GM15510 (cell line): Measurements from ENCODE around the gene DLG3.

Experiments
- POLR2A ChIP-seq: IDR thresholded peaks from 3 replicates; pipeline ENCODE4 v1.6.1; 2011; ENCODE audit warnings: borderline replicate concordance; ENCODE audit not compliant: insufficient read length; ENCODE audit errors: extremely low read depth

The DLG3 gene

GRCh38 chrX:70444326-70444945 lies at the start of gene DLG3:
Gene DLG3 (plus strand): TSS chrX:70444835. CDS start chrX:70445202, 367 bp downstream.
- TF ChIP-seq POLR2A: no peak

GRCh38 chrX:70398899-70399298 lies 45.7 kb upstream of the DLG3 start:
- no peak for TF ChIP-seq POLR2A

GRCh38 chrX:70402721-70403120 lies 41.9 kb upstream of the DLG3 start:
- TF ChIP-seq POLR2A: no peak

- no peak for TF ChIP-seq POLR2A
Measured at GRCh38 chrX:70405003-70405402, 39.6 kb upstream of the DLG3 start.

GRCh38 chrX:70410921-70411320 lies 33.7 kb upstream of the DLG3 start:
- TF ChIP-seq POLR2A: no peak

GRCh38 chrX:70411475-70411874 lies 33.2 kb upstream of the DLG3 start:
- TF ChIP-seq POLR2A: no peak

GRCh38 chrX:70421618-70422017 lies 23.0 kb upstream of the DLG3 start:
- TF ChIP-seq POLR2A: no peak

- no peak for TF ChIP-seq POLR2A
Measured at GRCh38 chrX:70422851-70423341, 21.7 kb upstream of the DLG3 start, which contains the start of gene GDPD2. Gene GDPD2 (plus strand): TSS chrX:70423314. CDS start chrX:70424985, 1,671 bp downstream.

GRCh38 chrX:70423936-70424675 lies 20.5 kb upstream of the DLG3 start:
- no peak for TF ChIP-seq POLR2A

- TF ChIP-seq POLR2A: no peak
Measured at GRCh38 chrX:70424801-70425200, 19.8 kb upstream of the DLG3 start.

GRCh38 chrX:70426286-70427278 lies 18.1 kb upstream of the DLG3 start:
- TF ChIP-seq POLR2A: no peak

- no peak for TF ChIP-seq POLR2A
Measured at GRCh38 chrX:70427365-70427764, 17.3 kb upstream of the DLG3 start.

- no peak for TF ChIP-seq POLR2A
Measured at GRCh38 chrX:70429759-70430158, 14.9 kb upstream of the DLG3 start.

GRCh38 chrX:70432936-70433847 lies 11.4 kb upstream of the DLG3 start:
- no peak for TF ChIP-seq POLR2A
